Measurements from ENCODE around the gene PDGFRB. TPM values are rescaled to one million over a fixed set of nuclear protein-coding genes. Genes with fewer than 3 reads are reported as not detected.
A peak's percentile ranks its signal among the peaks of the same experiment; 100 is the strongest.

PDGFRB gene
- total RNA-seq, 1 donor from 2014 or later: 2.9 TPM

- H3K9me3 Mint-ChIP-seq (ENCODE audit: unreplicated experiment): no peaks in the 10 kb centered on the region
- H3K36me3 Mint-ChIP-seq (ENCODE audit: unreplicated experiment): no peaks in the 10 kb centered on the region
- no peak for DNase-seq
- H3K4me1 Mint-ChIP-seq (ENCODE audit: low read depth, unreplicated experiment): no peaks in the 10 kb centered on the region
- H3K4me3 Mint-ChIP-seq (ENCODE audit: unreplicated experiment): no peak overlapping the region
- TF ChIP-seq CTCF (IDR thresholded peaks at IDR 0.05; ENCODE audit: partially characterized antibody, unreplicated experiment): peak; percentile 17
- H3K27me3 Mint-ChIP-seq (ENCODE audit: unreplicated experiment): peaks cover 4% of the 10 kb centered on the region
- H3K27ac Mint-ChIP-seq (ENCODE audit: unreplicated experiment): no peak overlapping the region
These were observed 41.5 kb downstream of the PDGFRB start for GRCh38 chr5:150114102-150114641.

- no peak for DNase-seq
- H3K4me3 Mint-ChIP-seq (ENCODE audit: unreplicated experiment): no peak overlapping the region
These were observed 42.4 kb downstream of the PDGFRB start for GRCh38 chr5:150113047-150113744.

GRCh38 chr5:150112201-150113046, 43.2 kb downstream of the PDGFRB start:
- Mint-ChIP-seq H3K27me3 (ENCODE audit: unreplicated experiment) (peaks cover 5% of the 10 kb centered on the region), H3K9me3 (ENCODE audit: unreplicated experiment) (no peaks in the 10 kb centered on the region), H3K36me3 (ENCODE audit: unreplicated experiment) (no peaks in the 10 kb centered on the region), H3K4me1 (ENCODE audit: low read depth, unreplicated experiment) (no peaks in the 10 kb centered on the region), H3K27ac (ENCODE audit: unreplicated experiment) (no peak overlapping the region), H3K4me3 (ENCODE audit: unreplicated experiment) (no peak overlapping the region)
- no peak for TF ChIP-seq CTCF (IDR thresholded peaks at IDR 0.05; ENCODE audit: partially characterized antibody, unreplicated experiment)
- no peak for DNase-seq

More at GRCh38 chr5:150113047-150113744, 42.4 kb downstream of the PDGFRB start:
- no peaks in the 10 kb centered on the region for H3K4me1 Mint-ChIP-seq (ENCODE audit: low read depth, unreplicated experiment)
- H3K27ac Mint-ChIP-seq (ENCODE audit: unreplicated experiment): no peak overlapping the region
- H3K36me3 Mint-ChIP-seq (ENCODE audit: unreplicated experiment): no peaks in the 10 kb centered on the region
- TF ChIP-seq CTCF (IDR thresholded peaks at IDR 0.05; ENCODE audit: partially characterized antibody, unreplicated experiment): no peak
- no peaks in the 10 kb centered on the region for H3K9me3 Mint-ChIP-seq (ENCODE audit: unreplicated experiment)
- H3K27me3 Mint-ChIP-seq (ENCODE audit: unreplicated experiment): peaks cover 3% of the 10 kb centered on the region

- no peaks in the 10 kb centered on the region for H3K9me3 Mint-ChIP-seq (ENCODE audit: unreplicated experiment)
- TF ChIP-seq CTCF (IDR thresholded peaks at IDR 0.05; ENCODE audit: partially characterized antibody, unreplicated experiment): no peak
- no peak overlapping the region for H3K4me3 Mint-ChIP-seq (ENCODE audit: unreplicated experiment)
- DNase-seq: no peak
- H3K27ac Mint-ChIP-seq (ENCODE audit: unreplicated experiment): no peak overlapping the region
- peaks cover 4% of the 10 kb centered on the region for H3K27me3 Mint-ChIP-seq (ENCODE audit: unreplicated experiment)
- H3K36me3 Mint-ChIP-seq (ENCODE audit: unreplicated experiment): no peaks in the 10 kb centered on the region
- no peaks in the 10 kb centered on the region for H3K4me1 Mint-ChIP-seq (ENCODE audit: low read depth, unreplicated experiment)
These were observed 44.5 kb downstream of the PDGFRB start for GRCh38 chr5:150111122-150111521.

All from glutamatergic neuron (in vitro differentiated cells).